IPS-NIHi7 (cell line): Measurements from ENCODE around the gene FOXJ1.

Experiments
- DNase-seq: peaks from one replicate; pipeline ENCODE4 v3.0.0; 2012; ENCODE audit warnings: mixed read lengths; ENCODE audit errors: extremely low spot score

The FOXJ1 gene

DNA sequence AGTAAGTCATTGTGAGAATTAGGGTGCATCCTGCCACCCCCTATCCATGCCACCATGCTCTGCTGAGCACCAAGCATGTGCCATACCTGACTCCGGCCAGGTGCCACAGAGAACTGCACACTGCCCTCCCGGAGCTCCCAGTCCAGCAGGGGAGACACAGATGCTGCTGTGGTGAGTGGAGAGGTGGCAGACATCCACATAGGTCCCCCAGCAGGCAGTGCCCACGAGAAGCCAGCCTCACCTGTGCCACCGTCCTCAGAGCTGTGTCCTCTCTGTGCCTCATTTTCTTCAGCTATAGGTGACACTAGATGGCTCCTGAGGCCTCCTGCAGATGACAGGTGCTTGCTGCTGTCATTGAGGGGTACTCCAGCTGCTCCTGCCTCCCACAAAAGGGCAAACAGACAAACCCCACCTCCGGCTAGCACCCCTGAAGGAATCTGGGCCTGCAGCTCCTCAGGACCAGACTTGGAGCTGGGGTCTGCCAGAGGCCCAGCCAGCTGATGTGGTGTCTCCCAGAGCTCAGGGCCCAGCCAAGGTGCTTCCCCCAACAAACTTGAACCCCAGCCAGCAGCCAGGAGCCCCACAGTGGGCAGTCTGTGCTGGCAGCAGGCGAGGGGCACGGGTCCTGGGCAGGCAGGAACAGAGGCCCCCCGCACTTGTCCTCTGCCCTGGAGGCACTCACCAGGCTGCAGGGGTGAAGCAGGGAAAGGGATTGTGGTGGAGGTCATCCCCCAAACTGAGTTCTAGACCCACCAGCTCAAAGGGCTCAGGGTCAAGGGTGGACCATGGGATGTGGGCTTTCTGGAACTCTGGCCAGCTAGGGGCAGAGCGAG lies 17.1 kb downstream of the FOXJ1 start:
- no peak for DNase-seq

DNA sequence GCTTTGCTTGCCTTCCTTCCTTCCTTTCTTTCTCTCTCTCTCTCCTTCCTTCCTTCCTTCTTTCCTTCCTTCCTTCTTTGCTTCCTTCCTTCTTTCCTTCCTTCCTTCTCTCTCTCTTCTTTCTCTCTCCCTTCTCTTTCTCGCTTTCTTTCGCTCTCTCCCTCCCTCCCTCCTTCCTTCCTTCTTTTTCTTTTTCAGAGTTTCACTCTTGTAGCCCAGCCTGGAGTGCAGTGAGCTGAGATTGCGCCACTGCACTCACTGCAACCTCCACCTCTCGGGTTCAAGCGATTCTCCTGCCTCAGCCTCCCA lies 17.9 kb downstream of the FOXJ1 start:
- no peak for DNase-seq

GRCh38 chr17:76122431-76123190 lies 18.4 kb downstream of the FOXJ1 start:
- peak; percentile 11 for DNase-seq

GRCh38 chr17:76121932-76122430 lies 19.1 kb downstream of the FOXJ1 start:
- peak; percentile 51 for DNase-seq

- peak; percentile 6 for DNase-seq
Measured at GRCh38 chr17:76120658-76121008, 20.4 kb downstream of the FOXJ1 start.

DNA sequence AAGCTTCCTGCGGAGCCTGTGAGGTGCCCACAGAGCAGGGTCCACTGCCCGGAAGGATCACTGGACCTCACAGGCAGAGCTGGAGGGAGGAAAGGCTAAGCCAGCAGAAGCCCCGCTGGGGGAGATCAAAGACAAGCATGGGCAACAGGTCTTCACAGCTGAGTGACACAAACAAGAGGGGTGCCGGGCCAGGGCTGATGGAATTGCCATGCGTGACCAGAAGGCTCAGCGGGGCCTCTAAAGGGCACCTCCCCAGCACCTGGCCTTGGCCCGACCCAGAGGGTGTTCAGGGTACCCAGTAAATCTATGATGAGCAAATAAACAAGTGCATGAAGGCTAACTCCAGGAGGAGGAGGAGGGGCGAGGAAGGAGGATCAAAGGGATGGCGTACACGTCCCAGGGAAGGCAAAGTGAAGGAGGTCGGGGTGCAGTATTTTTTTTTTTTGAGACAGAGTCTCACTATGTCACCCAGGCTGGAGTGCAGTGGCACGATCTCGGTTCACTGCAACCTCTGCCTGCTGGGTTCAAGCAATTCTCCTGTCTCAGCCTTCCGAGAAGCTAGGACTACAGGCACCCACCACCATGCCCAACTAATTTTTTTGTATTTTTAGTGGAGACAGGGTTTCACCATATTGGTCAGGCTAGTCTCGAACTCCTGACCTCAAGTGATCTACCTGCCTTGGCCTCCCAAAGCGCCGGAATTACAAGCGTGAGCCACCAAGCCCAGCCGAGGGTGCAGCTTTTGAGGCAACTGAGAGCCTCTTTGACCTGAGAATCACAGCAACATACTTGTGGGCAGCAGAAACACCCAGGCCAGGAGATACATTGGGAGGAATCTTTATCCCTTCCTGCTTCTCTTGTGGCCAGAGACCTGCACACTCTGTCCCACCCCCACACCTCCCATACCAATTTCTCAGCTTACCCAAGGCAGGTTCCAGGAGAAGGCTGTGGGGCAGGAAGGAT lies 21.4 kb downstream of the FOXJ1 start:
- DNase-seq, result peak; percentile 22

GRCh38 chr17:76115138-76115754 lies 25.8 kb downstream of the FOXJ1 start:
- DNase-seq, result no peak

DNA sequence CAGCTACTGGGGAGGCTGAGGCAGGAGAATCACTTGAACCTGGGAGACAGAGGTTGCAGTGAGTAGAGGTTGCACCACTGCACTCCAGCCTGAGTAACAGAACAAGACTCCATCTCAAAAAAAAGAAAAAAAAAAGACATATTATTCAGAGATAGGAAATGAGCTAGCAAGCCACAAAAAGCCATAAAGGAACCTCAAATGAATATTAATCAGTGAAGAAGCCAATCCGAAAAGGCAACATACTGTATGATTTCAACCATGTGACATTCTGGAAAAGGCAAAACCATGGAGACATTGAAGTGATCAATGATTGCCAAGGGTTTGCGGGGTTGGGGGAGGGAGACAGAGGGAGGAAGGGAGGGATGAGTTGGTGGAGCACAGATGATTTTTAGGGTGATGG lies 29.1 kb downstream of the FOXJ1 start:
- DNase-seq, result no peak

- no peak for DNase-seq
Measured at GRCh38 chr17:76107509-76107908, 33.5 kb downstream of the FOXJ1 start.

GRCh38 chr17:76106703-76107102 lies 34.3 kb downstream of the FOXJ1 start:
- no peak for DNase-seq

DNA sequence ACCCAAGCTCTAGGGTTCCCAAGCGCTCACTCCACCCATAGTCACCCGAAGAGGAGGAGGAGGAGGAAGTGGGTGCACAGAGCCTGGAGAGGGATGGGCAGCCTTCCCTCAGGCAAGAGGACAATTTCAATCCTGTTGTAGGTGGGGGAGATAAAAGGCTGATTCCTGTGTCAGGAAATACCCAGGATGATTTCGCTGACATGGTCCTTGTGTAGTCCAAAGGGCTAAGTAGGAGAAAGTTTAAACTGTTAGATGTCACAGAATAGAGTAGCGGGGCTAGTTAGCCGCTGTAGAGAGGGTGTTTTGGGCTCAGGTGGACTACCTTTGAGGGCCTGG lies 36.2 kb downstream of the FOXJ1 start:
- no peak for DNase-seq

- no peak for DNase-seq
Measured at GRCh38 chr17:76104140-76104895, 36.7 kb downstream of the FOXJ1 start.

- DNase-seq, result peak; percentile 97
Measured at GRCh38 chr17:76103274-76104139, 37.5 kb downstream of the FOXJ1 start, which contains the start of gene EXOC7. Gene EXOC7, minus strand, starts transcription at chr17:76103787. Its CDS starts 95 bp downstream, at chr17:76103692.

GRCh38 chr17:76102944-76103273 lies 38.1 kb downstream of the FOXJ1 start:
- no peak for DNase-seq

DNA sequence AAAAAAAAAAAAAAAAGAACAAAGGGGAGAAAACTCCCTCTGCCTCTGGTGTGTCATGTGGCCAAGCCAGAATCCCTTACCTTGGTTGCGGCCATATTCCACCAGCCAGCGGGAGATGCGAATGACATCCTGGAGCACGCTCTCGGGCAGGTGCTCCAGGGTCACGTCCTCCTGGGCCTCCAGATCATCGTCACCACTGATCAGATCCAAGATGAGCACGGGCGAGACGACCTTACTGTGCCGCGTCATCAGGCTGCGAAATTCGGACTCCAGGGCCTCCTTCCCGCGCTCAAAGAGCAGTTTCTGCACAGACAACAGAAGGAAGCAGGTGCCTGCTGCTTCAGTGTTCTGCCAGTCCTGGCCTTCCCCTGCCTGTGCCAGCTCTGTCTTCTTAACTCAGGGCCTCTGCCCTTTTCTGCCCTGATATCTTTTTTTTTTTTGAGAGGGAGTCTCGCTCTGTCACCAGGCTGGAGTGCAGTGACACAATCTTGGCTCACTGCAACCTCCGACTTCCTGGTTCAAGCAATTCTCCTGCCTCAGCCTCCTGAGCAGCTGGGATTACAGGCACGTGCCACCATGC lies 43.2 kb downstream of the FOXJ1 start:
- DNase-seq, result no peak

- no peak for DNase-seq
Measured at GRCh38 chr17:76095943-76096342, 45.1 kb downstream of the FOXJ1 start.

DNA sequence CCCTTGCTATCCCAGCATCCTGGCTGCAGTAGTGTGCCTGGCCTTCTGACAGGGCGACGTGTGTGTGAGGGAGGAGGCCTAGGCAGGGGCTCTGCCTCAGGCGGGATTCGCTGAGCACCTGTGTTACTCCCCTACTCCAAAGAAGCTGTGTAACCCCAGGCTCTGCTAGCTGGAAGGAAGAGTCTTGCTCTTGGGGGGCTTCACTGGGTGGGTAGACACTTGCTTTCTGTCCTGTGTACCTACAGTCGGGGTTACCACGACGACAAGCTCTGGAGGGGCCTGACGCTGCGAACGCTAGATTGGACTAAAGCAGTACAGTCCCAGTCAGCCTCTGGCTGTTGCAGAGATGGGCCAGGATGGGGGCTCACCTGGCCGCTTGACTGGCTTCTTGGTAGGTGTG lies 47.0 kb downstream of the FOXJ1 start:
- DNase-seq, result no peak

DNA sequence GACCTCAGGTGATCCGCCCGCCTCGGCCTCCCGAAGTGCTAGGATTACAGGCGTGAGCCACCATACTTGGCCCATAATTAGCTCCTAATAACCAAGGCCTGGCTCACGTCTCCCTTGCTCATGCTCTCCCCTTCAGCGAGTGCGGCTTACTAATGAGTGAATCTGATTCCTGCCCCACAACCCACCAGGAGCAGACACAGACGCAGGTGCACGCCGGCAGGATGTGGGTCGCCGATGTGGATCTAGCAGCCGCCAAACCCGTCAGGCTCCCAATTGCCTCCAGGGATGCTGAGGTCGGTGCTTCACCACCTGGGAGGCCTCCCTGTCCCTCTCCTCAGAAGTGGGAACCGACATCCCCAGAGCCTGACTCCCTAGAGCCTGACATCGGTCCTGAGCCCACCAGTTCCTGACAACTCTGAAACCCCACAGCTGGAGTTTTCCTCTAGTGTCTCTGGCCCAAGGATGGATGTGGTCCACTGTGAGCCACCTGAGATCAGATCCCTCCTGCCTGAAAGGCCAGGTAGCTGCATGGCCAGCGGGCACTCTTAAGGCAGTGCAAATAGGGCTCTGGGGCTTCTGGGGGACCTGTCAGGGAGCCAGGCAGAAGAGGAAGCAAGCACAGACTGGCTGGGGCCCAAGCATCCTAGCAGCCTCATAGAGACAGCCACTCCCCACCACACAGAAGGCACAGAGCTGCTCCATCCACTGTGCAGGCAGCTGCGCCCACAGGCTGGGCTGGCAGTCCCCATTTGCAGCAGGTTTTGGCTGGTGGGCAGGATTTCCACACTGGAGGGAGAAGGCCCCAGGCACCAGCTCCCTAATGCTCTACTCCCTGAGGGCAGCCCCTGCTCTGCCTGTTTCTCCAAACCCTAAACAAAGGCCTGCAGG lies 48.3 kb downstream of the FOXJ1 start:
- no peak for DNase-seq
